Bone marrow (tissue), 2 donors: Measurements from ENCODE around the gene RECK.

Source experiments
- DNase-seq, 2 donors: peaks; one replicate each; lab custom pipeline; 2025; lab: John Stamatoyannopoulos, UW

The RECK gene

DNA sequence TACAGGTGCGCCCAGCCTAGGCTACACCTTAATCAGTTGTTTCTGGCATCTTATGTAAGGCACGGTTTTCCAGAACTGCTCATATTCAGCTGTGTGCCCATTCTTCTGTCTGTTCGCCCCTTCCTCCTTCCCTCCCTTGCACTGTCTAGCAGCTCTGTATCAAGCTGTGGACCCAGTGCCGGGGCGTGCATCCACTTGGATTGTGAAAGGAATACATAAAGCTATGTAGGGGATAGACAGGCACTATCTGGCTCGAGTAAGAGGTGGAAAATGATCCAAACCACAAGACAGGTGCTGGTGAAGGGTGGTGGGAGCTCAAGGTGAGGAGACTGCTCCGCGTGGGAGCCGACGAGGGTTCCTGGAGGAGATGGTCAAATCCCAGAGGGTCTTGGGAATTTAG is 101.8 kb downstream of the RECK start:
- no peak for DNase-seq

DNA sequence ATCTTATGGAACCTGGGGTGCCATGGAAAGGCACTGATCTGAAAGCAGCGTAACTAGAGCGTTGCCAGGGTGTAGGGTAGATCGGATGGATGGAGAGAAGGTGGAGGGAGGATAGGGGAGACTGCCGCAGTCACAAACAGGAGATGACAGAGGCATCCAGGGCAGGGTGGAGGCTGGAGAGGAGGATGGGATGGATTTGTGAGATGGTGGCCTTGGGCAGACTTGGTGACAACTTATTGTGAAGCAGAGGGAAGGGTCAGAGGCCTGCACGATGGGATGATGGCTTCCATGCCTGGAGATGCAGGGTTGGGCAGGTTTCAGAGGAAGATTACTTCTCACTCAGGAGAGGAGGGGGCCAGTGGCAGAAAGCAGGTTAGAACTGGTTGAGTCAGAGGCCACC is 102.2 kb downstream of the RECK start:
- no peak for DNase-seq

DNA sequence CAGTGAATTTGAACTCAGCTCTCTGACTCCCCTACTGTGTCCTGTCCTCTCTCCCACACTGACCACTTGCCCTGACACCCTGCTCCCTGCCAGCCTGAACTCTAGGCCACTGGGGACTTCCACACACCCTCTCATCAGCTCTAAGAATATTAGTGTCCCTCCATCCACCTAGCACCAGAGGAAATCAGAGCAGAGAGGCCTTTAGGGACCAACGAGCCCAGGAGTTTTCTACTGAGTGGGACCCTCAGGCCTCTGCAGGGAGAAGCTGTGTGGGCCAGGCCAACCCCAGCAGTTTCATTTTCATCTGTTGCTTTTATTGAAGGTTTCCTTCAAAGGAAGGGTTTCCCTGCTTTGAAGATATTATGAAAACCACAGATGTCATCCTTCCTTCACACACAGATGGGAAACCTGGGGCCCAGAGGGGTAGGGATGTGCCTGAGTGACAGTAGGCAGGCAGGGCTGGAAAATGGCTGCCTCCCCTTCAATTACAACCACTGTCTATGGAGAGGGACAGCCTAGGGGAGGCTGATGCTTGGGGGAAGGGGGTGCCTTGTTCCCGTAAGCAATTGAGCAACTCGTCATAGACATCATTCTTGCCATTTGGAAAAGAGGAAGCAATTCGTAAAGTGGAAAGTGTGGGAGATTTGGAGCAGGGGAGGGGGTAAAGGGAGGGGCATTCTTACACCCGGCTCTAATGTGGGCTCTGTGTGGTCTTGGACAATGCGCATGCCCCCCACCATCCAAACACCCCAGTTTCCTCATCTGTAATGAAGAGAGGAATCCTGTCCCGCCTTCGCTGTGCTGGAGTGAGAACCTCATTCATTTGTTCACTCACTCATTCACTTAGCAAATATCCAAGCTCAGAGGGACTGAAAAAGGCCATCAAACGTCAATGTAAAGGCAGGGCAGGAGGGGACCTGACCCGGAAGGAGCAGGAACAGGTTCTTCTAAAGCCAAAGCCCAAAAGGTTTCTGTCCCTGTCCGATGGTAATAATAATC is 103.7 kb downstream of the RECK start:
- DNase-seq, result peak; percentile 19 to 33

DNA sequence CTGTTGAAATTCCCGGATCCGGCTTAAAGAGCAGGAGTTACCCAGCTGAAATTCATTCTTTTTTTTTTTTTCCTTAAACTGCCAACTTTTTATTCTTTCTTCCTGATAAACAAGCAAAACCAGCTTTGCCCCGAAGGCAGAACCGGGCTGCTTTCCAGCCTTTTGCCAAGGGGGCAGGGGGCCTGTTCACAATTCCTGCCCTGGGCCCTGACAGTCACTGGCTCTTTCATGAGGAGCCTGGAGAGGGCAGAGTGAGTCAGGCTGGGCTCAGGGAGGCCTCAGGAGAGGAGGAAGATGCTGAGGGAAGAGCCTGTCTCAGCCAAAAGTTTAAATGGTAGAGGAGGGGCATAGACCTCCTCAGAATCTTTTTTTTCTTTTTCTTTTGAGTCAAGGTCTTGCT is 104.6 kb downstream of the RECK start:
- DNase-seq, result no peak

DNA sequence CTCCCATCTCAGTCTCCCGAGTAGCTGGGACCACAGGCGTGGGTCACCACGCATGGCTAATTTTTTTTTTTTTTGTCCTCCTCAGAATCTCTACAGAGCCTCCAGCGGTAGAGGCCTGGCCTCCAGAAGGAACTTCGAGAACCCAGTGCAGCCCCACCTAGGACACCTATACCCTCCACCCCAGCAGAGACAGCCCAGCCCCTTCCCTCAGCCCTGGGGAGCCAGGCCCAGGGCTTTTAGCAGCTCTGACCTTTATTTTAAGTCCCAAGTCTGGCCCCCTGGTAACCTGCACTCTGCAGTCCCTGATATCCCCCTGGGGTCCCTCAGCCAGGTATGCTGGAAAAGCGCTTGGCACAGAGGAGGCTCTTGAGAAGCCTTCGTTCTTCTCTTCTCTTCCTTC is 105.0 kb downstream of the RECK start:
- no peak for DNase-seq

DNA sequence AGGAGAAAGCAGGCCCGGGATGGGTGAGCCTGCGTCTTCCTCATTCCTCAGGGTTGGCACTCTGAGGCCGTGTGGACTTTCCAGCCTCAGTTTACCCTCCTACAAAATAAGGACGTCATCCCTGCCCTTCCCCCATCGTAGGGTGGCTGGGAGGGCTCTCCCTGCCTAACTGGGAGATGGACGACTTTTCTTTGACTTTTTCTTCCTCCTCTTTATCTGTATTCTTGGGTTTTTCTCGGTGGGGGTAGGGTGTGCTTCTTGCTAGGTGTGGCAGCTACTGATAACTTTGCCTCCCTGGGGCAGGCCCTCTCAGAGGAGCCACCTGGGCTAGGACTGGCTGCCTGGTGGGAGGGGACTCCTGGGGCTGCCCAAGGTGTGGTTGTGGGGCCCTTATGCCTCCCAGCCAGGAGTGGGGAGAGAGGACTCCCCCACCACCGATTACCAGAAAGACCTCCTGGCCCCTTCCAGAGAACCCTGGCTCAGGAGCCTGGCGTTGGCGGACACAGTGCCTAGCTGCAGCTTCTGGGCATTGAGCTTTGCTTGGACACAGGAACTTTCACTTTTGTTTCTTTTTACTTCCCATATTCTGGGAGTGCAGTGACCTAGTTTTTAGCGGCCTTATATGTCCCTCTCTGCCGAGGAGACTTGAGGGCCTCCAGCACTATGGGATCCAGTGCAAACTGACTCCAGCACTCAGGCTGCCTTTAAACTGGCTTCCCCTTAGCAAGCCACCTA is 106.0 kb downstream of the RECK start:
- DNase-seq, result peak in 1 of 2 donors; percentile 45

DNA sequence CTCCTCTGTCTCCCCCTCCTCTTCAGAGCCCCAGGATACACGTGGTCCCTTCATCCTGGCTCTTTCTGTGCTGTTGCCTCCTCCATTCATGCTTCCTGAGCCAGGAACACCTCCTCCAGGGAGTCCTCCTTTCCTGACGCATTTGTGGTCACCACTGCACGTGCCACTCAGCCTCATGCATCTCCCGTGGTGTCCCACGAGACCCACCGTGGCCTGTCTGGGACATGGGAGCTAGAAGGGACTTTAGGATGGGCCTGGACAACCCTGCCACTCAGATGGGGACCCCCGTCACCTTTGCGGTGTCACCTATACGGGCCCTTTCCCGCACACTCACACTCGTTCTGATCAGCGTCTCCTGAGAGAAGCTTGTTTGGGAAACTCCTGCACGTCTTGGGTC is 106.5 kb downstream of the RECK start:
- DNase-seq, result no peak

DNA sequence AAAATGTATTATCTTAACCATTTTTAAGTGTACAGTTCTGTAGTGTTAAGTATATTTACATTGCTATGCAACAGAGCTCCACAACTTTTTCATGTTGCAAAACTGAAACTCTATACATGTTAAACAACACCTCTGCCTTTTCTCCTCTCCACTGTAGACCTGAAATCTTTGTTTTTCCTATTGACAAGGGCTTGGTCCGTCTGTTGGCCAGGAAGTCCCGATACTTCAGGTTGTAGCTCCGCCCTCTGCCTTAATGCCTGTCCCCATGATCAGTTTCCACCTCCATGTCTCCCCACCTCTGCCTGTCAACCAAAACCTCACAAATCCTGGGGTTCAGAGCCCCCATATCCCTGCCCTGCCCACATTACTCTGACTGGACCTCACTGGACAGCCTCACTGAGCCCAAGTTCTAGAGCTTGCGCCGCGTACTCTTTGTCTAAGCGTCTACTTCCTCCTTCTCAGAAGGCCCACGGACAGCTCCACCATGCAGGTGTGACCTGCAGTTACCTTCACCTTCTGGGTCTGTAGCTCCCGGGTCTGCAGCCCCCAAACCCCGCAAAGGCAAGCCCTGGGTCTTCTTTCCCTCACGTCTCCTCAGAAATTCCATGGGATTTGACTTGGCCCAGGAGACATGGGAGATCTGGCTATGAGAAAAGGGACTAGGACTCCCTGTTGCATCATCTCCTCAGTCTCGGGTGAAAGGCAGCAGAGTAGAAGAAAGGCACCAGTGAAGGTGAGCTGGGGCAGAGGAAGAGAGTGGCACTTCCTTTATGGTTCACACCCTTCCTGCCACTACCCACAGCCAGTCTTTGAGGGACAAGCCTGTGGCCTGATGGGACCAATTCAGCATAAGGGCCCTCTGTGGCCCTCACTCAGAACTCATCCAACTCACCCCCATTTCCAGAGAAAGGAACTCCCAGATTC is 107.9 kb downstream of the RECK start:
- no peak for DNase-seq

DNA sequence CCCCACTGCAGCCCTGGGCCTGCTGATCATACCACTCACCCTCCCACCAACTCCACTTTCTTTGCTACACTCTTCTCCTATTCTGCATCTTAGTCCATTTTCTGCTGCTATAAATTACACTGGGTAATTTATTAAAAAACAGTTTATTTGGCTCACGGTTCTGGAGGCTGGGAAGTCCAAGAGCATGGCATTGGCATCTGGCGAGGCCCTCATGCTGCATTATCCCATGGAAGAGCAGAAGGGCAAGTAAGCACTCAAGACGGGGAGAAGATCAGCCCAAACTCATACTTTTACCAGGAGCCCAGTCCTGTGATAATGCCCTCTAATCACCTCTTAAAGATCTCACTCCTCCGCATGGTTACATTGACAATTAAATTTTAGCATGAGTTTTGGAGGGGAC is 109.3 kb downstream of the RECK start:
- no peak for DNase-seq

DNA sequence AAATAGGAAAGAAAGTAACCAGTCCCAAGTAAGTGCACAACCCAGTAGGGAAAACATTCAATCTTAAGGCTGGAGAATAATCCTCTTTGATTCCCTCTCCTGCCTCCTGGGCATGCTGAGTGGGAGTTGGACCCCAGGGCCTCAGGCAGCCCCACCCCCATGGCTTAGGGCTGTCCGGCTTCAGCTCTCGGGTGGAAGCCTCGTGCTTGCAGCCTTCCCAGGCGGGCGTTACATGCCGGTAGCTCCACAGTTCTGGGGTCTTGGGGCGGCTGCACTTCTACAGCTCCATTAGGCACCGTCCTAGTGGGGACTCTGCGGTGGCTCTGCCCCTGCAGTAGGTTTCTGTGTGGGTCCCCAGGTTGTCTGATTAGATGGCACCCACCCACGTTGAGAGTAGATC is 109.9 kb downstream of the RECK start:
- DNase-seq, result no peak

DNA sequence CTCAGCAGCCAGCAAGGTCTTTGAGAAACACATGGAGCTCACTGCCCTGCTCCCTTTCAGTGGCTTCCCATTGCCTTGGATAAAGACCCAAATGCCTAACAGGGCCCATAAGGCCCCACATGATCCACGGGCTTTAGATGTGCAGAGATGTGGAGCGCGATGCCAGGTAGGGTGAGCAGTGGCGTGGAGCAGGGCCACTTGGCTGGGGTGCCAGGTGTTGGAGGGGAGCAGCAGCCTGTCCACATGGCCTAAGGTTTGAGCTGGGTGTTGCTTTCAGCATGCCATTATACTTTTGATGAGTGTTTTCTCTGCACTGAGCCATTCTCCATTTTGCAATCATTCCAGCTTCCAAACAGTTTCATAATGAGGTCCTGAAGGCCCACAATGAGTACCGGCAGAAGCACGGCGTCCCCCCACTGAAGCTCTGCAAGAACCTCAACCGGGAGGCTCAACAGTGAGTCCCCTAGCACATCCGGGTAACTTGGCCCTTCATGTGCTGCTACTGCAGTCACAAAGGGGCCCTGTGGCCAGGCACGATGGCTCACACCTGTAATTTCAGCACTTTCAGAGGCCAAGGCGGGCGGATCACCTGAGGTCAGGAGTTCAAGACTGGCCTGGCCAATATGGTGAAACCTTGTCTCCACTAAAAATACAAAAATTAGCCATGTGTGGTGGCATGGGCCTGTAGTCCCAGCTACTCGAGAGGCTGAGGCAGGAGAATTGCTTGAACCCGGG is 110.9 kb downstream of the RECK start:
- DNase-seq, result no peak

DNA sequence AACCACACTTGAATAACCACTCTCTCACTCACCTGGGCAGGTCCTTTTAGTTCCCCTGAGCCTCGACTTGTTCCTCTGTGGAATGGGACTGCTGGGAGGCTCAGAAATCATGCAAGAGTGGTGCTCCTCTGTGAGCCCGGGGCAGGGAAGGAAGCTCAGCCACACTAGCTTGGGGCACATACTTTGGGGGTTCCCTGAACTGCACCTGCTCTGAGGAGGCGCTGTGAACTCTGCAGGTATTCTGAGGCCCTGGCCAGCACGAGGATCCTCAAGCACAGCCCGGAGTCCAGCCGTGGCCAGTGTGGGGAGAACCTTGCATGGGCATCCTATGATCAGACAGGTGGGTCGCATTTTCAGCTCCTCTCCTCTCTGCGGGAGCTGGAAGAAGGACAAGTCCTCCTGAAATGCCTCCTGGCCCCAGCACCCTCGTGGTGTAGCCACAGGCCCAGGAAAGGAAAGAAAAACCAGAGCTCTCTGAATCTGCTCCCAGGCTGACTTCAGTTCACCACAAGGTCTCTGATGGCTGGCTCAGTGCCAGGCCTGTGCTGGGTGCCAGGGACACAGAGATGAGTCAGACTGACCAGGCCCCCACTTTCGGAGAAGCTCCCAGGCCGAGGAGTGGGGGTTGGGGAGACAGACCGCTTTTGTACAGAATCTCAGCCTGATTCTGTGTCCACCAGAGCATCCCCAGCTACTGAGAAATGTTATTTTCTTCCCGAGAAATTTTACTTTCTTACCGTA is 111.8 kb downstream of the RECK start:
- DNase-seq, result peak; percentile 21 to 64

DNA sequence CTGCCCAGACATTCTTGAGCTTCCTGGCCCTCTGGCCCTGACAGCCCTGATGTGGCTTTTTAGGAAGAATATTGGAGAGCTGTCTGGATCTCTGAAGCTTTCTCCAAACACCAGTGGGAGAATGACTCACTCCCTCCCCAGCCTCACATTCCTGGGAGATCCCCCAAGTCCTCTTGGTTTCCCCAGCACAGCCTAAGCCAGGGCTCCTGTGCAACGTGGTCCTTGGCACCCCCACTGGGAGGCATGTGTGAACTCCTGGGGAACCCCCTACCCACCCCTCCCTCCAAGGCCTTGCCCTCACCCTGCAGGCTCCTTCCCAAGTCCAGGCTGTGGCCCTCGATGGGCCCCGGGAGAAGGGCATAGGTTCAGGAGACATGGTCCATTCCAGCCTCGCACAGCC is 112.5 kb downstream of the RECK start:
- DNase-seq, result no peak

DNA sequence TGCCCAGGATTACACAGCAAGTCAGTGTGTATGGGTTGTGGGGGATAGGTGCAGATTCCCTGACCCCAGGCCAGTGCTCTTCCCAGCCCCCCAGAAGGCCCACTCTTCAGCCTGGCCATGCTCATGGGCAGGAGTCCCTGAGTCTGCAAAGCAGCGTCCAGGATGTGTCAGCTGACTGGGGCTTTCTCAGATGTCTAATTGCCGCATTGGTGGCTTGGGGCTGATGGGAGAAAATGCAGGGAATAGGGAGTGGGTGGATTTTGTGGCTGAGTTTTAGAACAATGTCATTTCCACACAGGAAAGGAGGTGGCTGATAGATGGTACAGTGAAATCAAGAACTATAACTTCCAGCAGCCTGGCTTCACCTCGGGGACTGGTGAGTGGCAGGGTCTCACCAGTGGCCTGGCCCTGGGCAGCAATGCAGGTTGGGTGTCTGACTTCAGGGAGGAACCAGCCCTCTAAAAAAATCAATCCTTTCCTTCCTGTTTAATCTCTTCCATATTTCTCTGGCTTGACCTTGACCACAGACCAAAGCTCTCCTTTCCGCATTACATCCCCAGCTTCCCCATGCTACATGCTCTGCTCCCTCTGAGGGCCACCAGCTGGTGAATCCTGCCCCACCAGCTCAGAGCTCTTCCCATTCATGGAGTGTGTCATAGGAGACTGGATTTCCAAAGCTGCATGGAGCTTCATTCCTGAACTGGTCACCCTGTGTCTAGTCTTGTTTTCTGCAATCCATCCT is 114.0 kb downstream of the RECK start:
- DNase-seq, result no peak

DNA sequence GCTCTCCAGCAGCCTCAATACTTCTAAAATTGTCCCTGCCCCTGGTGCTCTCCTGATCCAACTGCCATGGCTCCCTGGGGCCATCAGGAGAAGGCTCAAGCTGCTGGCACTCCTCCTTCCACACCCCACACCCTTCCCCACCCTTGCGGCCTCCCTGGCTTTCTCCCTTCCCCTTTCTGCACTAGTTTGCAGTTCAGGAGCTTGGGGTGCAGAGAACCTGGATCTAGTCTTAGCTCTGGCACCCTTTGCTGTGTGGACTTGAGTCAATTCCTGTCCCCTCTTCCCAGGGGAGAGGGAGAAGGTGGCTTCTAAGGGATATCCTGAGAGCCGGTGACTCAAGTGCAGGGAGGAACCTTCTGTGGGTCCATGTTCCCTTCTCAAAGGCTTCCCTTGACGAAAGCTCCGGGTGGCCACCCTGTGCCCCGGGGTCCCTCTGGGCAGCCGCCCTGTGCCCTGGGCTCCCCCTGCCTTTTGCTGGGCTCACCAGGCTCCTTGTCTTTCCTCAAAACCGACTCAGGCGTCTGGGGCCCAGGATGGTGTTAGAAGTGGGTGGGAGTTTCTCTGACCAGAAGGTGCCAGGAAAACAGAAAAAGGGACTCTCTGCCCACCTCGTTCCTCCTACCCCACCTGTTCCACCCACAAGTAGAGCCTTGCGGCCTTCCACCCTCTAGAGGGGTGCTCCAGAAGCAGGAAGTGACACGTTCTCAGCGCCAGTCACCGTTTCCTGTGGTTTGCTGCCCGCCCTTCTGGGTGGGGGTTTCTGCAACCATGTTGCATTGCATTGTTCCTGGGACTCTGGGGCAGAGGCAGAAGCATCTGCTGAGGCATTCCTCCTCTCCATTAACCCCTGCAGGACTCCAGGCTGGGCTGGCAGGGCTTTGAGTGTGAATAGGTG is 114.8 kb downstream of the RECK start:
- DNase-seq, result peak; percentile 64 to 82

DNA sequence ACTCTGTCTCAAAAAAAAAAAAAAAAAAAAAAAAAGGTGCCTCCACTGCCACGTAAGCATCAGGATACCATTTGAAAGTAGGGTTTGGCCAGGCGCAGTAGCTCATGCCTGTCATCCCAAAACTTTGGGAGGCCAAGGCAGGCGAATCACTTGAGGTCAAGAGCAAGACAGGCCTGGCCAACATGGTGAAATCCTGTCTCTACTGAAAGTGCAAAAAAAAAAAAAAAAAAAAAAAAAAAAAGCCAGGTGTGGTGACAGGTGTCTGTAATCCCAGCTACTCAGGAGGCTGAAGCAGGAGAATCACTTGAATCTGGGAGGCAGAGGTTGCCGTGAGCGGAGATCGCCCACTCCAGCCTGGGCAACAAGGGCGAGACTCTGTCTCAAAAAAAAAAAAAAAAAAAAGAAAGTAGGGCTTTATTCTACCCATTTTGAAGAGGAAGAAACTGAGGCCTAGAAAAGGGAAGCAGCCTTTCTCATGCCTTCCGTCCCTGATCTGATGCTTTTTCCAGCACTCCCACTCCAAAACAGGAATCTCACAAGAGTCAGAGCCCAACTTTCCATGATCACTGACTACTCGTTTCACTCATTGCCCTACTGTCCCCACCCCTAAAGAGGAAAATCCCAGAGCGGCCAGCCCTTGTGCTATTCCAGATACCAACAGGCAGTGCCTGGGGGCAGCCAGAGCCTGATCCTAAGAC is 116.2 kb downstream of the RECK start:
- DNase-seq, result no peak

DNA sequence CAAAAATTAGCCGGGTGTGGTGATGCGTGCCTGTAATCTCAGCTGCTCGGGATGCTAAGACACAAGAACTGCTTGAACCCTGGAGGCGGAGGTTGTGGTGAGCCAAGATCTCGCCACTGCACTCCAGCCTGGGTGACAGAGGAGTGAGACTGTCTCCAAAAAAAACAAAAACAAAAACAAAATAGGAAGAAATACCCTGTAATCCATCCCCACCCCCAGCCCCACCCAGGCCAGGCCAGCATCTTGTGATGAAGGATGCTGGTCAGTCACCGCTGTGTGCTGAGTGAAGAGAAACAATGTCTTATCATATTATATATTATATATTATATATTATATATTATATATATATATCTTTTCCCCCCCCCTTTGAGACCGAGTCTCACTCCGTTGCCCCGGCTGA is 117.0 kb downstream of the RECK start:
- DNase-seq, result no peak

DNA sequence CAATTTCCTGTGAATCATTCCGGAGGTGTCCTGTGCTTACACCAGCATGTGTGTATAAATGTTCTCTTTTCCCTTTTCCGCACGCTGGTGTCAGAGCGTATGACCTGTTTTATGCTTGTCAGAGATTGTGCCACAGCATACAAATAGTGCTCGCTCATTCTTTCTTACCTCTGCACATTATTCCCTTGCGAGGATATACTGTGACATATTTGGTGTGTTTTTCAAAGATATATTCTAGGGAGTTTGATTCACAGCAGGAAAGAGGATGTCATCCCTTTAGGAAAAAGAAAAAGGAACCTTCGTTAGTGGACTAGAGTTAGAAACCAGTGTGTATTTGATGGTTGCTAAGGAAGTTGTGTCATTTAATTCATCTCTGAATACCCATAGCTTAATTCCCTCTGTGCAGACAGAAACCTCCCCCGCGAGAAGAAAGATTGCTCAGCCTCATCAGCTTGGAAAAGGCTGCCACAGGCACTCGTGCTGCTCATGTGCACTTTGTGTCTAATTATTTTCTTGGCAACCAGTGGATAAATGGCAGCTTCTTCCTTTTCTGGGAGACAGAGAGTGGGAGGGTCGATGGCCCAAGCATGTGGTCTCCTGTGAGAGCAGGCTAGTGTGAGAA is 117.7 kb downstream of the RECK start:
- peak in 1 of 2 donors; percentile 64 for DNase-seq
